ENCODE results near the gene FOXA1. TPM values are rescaled to one million over a fixed set of nuclear protein-coding genes. Genes with fewer than 3 reads are reported as not detected.

The FOXA1 gene
- total RNA-seq, 3 donors from 2014 or later (not counting 1 experiment from before 2014, with no cell fraction given), result not detected

DNA sequence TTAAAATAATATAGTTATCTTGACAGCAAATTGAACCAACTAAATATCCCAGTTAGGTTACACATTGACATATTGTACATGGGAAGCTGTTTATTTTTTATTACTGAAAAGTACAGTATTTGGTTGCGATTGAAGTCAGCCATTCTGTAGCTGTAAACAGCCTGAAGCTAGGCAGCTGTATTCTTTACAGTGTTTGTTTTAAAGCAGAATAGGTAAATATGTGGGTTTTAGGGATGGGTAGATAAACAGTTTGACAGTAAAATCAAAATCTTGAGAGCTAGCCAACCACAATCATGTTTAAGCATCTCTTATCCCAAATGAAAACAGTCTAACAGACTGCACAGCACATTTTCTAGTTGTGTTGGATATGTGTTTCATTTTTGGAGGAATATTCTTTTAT, 46.1 kb upstream of the FOXA1 start:
- Histone ChIP-seq H3K27me3 (ENCODE audit: control insufficient read depth, insufficient read depth, low read length) (no peaks in the 10 kb centered on the region), H3K9me3 (ENCODE audit: control insufficient read depth, insufficient read depth, low read length) (no peaks in the 10 kb centered on the region), H3K36me3 (ENCODE audit: control insufficient read depth, insufficient read depth, low read length) (no peaks in the 10 kb centered on the region), H3K27ac (ENCODE audit: low read length) (no peak overlapping the region), H3K4me3 (ENCODE audit: low read length) (no peak overlapping the region), H3K4me1 (ENCODE audit: control insufficient read depth, insufficient read depth, low read length) (no peaks in the 10 kb centered on the region)
- H3K27ac Mint-ChIP-seq, result no peak overlapping the region
- intact Hi-C loops (cut with micrococcal nuclease), result no loop called here
- H3K4me3 Mint-ChIP-seq, result no peak overlapping the region
- ATAC-seq (no peak), DNase-seq (no peak)
- whole genome bisulfite sequencing (ENCODE audit: insufficient coverage), result 100% methylated on average over 1 of the region's 1 CpG
- no peaks in the 10 kb centered on the region for H3K4me1 Mint-ChIP-seq
- H3K36me3 Mint-ChIP-seq, result no peaks in the 10 kb centered on the region
- TF ChIP-seq, protein P1, sequence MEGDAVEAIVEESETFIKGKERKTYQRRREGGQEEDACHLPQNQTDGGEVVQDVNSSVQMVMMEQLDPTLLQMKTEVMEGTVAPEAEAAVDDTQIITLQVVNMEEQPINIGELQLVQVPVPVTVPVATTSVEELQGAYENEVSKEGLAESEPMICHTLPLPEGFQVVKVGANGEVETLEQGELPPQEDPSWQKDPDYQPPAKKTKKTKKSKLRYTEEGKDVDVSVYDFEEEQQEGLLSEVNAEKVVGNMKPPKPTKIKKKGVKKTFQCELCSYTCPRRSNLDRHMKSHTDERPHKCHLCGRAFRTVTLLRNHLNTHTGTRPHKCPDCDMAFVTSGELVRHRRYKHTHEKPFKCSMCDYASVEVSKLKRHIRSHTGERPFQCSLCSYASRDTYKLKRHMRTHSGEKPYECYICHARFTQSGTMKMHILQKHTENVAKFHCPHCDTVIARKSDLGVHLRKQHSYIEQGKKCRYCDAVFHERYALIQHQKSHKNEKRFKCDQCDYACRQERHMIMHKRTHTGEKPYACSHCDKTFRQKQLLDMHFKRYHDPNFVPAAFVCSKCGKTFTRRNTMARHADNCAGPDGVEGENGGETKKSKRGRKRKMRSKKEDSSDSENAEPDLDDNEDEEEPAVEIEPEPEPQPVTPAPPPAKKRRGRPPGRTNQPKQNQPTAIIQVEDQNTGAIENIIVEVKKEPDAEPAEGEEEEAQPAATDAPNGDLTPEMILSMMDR (IDR thresholded peaks at IDR 0.05), result no peak
- peaks cover 0 to 9% of the 10 kb centered on the region in 2 donors for H3K9me3 Mint-ChIP-seq
- no peaks in the 10 kb centered on the region for H3K27me3 Mint-ChIP-seq (ENCODE audit: low read depth in 2 of 2)

DNA sequence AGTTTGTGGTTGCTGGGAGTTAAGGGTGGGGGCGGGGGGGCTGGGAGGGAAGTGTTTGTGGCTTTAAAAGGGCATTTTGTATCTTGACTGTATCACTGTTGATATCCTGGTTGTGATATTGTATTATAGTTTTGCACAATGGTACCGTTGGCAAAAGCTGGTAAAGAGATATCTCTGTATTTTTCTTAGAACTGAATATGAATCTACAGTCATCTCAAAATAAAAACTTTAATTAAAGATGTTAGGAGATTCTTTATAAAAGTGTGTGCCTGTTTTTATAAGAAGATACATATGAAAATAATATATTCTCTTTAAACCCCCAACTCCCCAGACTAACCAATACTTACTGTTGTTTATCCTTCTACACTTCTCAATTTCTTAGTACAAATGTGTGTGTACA, 43.5 kb upstream of the FOXA1 start:
- Mint-ChIP-seq H3K27ac (no peak overlapping the region), H3K36me3 (no peaks in the 10 kb centered on the region), H3K27me3 (ENCODE audit: low read depth in 2 of 2) (no peaks in the 10 kb centered on the region), H3K4me3 (no peak overlapping the region), H3K4me1 (no peaks in the 10 kb centered on the region), H3K9me3 (peaks cover 0 to 3% of the 10 kb centered on the region in 2 donors)
- Histone ChIP-seq H3K27ac (ENCODE audit: low read length) (no peak overlapping the region), H3K4me1 (ENCODE audit: control insufficient read depth, insufficient read depth, low read length) (no peaks in the 10 kb centered on the region), H3K4me3 (ENCODE audit: low read length) (no peak overlapping the region), H3K9me3 (ENCODE audit: control insufficient read depth, insufficient read depth, low read length) (peaks cover 2% of the 10 kb centered on the region), H3K27me3 (ENCODE audit: control insufficient read depth, insufficient read depth, low read length) (no peaks in the 10 kb centered on the region), H3K36me3 (ENCODE audit: control insufficient read depth, insufficient read depth, low read length) (no peaks in the 10 kb centered on the region)
- intact Hi-C loops (cut with micrococcal nuclease), result no loop called here
- 80% methylated on average over 1 of the region's 2 CpGs for WGBS (ENCODE audit: insufficient coverage)
- DNase-seq (no peak), ATAC-seq (no peak)
- TF ChIP-seq, protein P1 (IDR thresholded peaks at IDR 0.05), result no peak

DNA sequence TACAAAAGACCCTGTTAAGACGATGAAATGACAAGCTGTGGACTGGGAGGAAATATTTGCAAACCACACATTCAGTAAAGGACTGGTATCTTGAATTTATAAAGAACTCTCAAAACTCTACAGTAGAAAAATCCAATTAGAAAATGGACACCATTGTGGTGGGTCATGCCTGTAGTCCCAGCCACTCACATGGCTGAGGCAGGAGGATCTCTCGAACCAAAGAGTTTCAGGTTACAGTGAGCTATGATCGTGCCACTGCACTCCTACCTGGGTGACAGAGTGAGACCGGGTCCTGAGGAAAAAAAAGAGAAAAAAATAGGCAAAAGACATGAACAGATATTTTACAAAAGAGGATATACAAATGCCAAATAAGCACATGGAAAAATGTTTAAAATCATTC, 42.3 kb upstream of the FOXA1 start:
- Mint-ChIP-seq H3K36me3 (no peaks in the 10 kb centered on the region), H3K4me3 (no peak overlapping the region), H3K4me1 (no peaks in the 10 kb centered on the region), H3K27ac (no peak overlapping the region), H3K9me3 (peaks cover 0 to 3% of the 10 kb centered on the region in 2 donors), H3K27me3 (ENCODE audit: low read depth in 2 of 2) (no peaks in the 10 kb centered on the region)
- DNase-seq, result no peak
- Histone ChIP-seq H3K4me1 (ENCODE audit: control insufficient read depth, insufficient read depth, low read length) (no peaks in the 10 kb centered on the region), H3K36me3 (ENCODE audit: control insufficient read depth, insufficient read depth, low read length) (no peaks in the 10 kb centered on the region), H3K27ac (ENCODE audit: low read length) (no peak overlapping the region), H3K27me3 (ENCODE audit: control insufficient read depth, insufficient read depth, low read length) (no peaks in the 10 kb centered on the region), H3K4me3 (ENCODE audit: low read length) (no peak overlapping the region), H3K9me3 (ENCODE audit: control insufficient read depth, insufficient read depth, low read length) (peaks cover 8% of the 10 kb centered on the region)
- no peak for ATAC-seq
- TF ChIP-seq, protein P1 (IDR thresholded peaks at IDR 0.05), result no peak
- intact Hi-C loops (cut with micrococcal nuclease), result no loop called here
- 88% methylated on average over 3 of the region's 4 CpGs for whole genome bisulfite sequencing (ENCODE audit: insufficient coverage)
